Keratinocyte (primary cell): ENCODE results near the gene ANKRD44. TPM values are rescaled to one million over a fixed set of nuclear protein-coding genes. Genes with fewer than 3 reads are reported as not detected.

Source experiments
- DNase-seq: peaks from one replicate; pipeline ENCODE4 v3.0.0-alpha.2; 2011; ENCODE audit warnings: low read depth, missing footprints, low spot score
- FAIRE-seq: peaks from 2 replicates; lab custom pipeline; 2011; peaks lifted over from hg19 to GRCh38; lab: Jason Lieb, UNC
- H2AFZ ChIP-seq: 2 replicates; pipeline ENCODE4 v1.6.0; 2012; ENCODE audit warnings: low read length, control low read depth, inconsistent platforms; ENCODE audit not compliant: control insufficient read depth
- H3K27ac ChIP-seq: 2 replicates; pipeline ENCODE4 v1.5.1; 2011; ENCODE audit warnings: low read length; ENCODE audit not compliant: control insufficient read depth, insufficient read depth
- H3K27me3 ChIP-seq: 3 replicates; pipeline ENCODE4 v1.6.0; 2011; ENCODE audit warnings: low read length; ENCODE audit not compliant: control insufficient read depth, insufficient read depth; ENCODE audit errors: extremely low read depth
- H3K36me3 ChIP-seq, 2 experiments: 2 replicates in 1 of 2; 3 replicates in 1 of 2; pipeline ENCODE4 v1.5.1; 2011; ENCODE audit warnings: low read length in 2 of 2, mild to moderate bottlenecking in 1 of 2; ENCODE audit not compliant: control insufficient read depth in 2 of 2, insufficient read depth in 2 of 2; ENCODE audit errors: extremely low read depth in 1 of 2
- H3K4me1 ChIP-seq: 3 replicates; pipeline ENCODE4 v1.5.1; 2011; ENCODE audit warnings: low read length; ENCODE audit not compliant: control insufficient read depth, insufficient read depth; ENCODE audit errors: extremely low read depth
- H3K4me2 ChIP-seq: 3 replicates; pipeline ENCODE4 v1.6.0; 2011; ENCODE audit warnings: low read depth, low read length; ENCODE audit not compliant: control insufficient read depth, insufficient read depth; ENCODE audit errors: extremely low read depth
- H3K4me3 ChIP-seq, 3 experiments: fragments of 200-600 bp in 1 of 3; sonication (generic) in 1 of 3; 2 replicates in 2 of 3; 3 replicates in 1 of 3; pipeline ENCODE4 v1.5.1; 2011 to 2016; ENCODE audit warnings: low read length in 3 of 3, mild to moderate bottlenecking in 3 of 3, control low read depth in 2 of 3, inconsistent platforms in 1 of 3, low read depth in 1 of 3, mixed read lengths in 1 of 3, mixed run types in 1 of 3, moderate library complexity in 1 of 3; ENCODE audit not compliant: control insufficient read depth in 2 of 3, insufficient read depth in 2 of 3; ENCODE audit errors: extremely low read depth in 1 of 3
- H3K79me2 ChIP-seq: 2 replicates; pipeline ENCODE4 v1.6.0; 2012; ENCODE audit warnings: low read length; ENCODE audit not compliant: control insufficient read depth, insufficient read depth
- H3K9ac ChIP-seq: 3 replicates; pipeline ENCODE4 v1.6.0; 2011; ENCODE audit warnings: low read length; ENCODE audit not compliant: control insufficient read depth, insufficient read depth; ENCODE audit errors: extremely low read depth
- H3K9me1 ChIP-seq: 3 replicates; pipeline ENCODE4 v1.6.0; 2011; ENCODE audit warnings: low read length; ENCODE audit not compliant: control insufficient read depth, insufficient read depth; ENCODE audit errors: extremely low read depth
- H3K9me3 ChIP-seq: 2 replicates; pipeline ENCODE4 v1.5.1; 2012; ENCODE audit warnings: low read depth, low read length; ENCODE audit not compliant: control insufficient read depth
- H4K20me1 ChIP-seq: 3 replicates; pipeline ENCODE4 v1.6.0; 2011; ENCODE audit warnings: low read length; ENCODE audit not compliant: control insufficient read depth, insufficient read depth; ENCODE audit errors: extremely low read depth
- CTCF ChIP-seq, 3 experiments: IDR thresholded peaks in 1 of 3; conservative IDR thresholded peaks in 1 of 3; optimal IDR thresholded peaks in 1 of 3; 2 replicates in 2 of 3; 3 replicates in 1 of 3; pipeline versions ENCODE3 to v1.5.1; 2011; ENCODE audit warnings: low read length in 3 of 3, mild to moderate bottlenecking in 3 of 3, moderate library complexity in 2 of 3, control low read depth in 1 of 3, inconsistent platforms in 1 of 3; ENCODE audit not compliant: insufficient read depth in 2 of 3; ENCODE audit errors: extremely low read depth in 1 of 3
- EZH2 ChIP-seq: IDR thresholded peaks from one replicate; pipeline ENCODE4 v1.6.1; 2012; ENCODE audit warnings: inconsistent platforms, mild to moderate bottlenecking, low read length, moderate library complexity
- dilution Hi-C: fragments of 300-500 bp; cut with MboI; formaldehyde crosslinking; loops from one replicate; pipeline ENCODE4 v1.7.0; 2020; ENCODE audit warnings: low sequenced_read_pairs; ENCODE audit not compliant: extremely low pct_ligation_motif_present
- polyA plus RNA-seq, 5 experiments: library from polyadenylated mRNA; depleted of rRNA in 3 of 5; stranded (reverse) in 3 of 5; stranded (forward) in 1 of 5; unstranded in 1 of 5; fragments of >200 nt; gene quantifications; 1 replicate in 1 of 5; 2 replicates in 3 of 5; 3 replicates in 1 of 5; pipeline versions ENCODE4 v1.2.1 to v1.2.3, GENCODE V29; 2011 to 2012; ENCODE audit warnings: missing spikeins in 2 of 5, low read depth in 1 of 5, low replicate concordance in 1 of 5

The ANKRD44 gene
- polyA plus RNA-seq, 1 donor (not counting 4 experiments of a cell fraction or from before 2014, with no cell fraction given) = 0.35 TPM

GRCh38 chr2:197054437-197054836 is 256.1 kb downstream of the ANKRD44 start:
- no peaks in the 10 kb centered on the region for H3K27me3 ChIP-seq
- no peaks in the 10 kb centered on the region for H3K9me1 ChIP-seq
- no peak overlapping the region for H3K27ac ChIP-seq
- H3K4me2 ChIP-seq = no peak overlapping the region
- no peaks in the 10 kb centered on the region for H3K79me2 ChIP-seq
- H3K36me3 ChIP-seq = no peaks in the 10 kb centered on the region
- H3K9me3 ChIP-seq = no peaks in the 10 kb centered on the region
- FAIRE-seq (no peak), DNase-seq (no peak)
- no peaks in the 10 kb centered on the region for H3K4me1 ChIP-seq
- H2AFZ ChIP-seq = no peak overlapping the region
- dilution Hi-C loops = no loop called here
- no peaks in the 10 kb centered on the region for H4K20me1 ChIP-seq
- H3K4me3 ChIP-seq = no peak overlapping the region
- TF ChIP-seq CTCF (optimal IDR thresholded peaks at IDR 0.05 in 1 of 3, IDR thresholded peaks at IDR 0.05 in 1 of 3, conservative IDR thresholded peaks at IDR 0.05 in 1 of 3; ENCODE audit: extremely low read depth in 1 of 3, insufficient read depth in 2 of 3, low read length in 3 of 3) (no peak), EZH2 (no peak)
- H3K9ac ChIP-seq = no peak overlapping the region

GRCh38 chr2:197052356-197052755 is 258.2 kb downstream of the ANKRD44 start:
- Histone ChIP-seq H3K4me1 (no peaks in the 10 kb centered on the region), H3K9me3 (no peaks in the 10 kb centered on the region), H3K9me1 (no peaks in the 10 kb centered on the region), H3K36me3 (no peaks in the 10 kb centered on the region), H4K20me1 (no peaks in the 10 kb centered on the region), H3K79me2 (no peaks in the 10 kb centered on the region), H3K27me3 (no peaks in the 10 kb centered on the region), H3K9ac (no peak overlapping the region), H2AFZ (no peak overlapping the region), H3K4me2 (no peak overlapping the region), H3K27ac (no peak overlapping the region), H3K4me3 (no peak overlapping the region)
- TF ChIP-seq CTCF (optimal IDR thresholded peaks at IDR 0.05 in 1 of 3, IDR thresholded peaks at IDR 0.05 in 1 of 3, conservative IDR thresholded peaks at IDR 0.05 in 1 of 3; ENCODE audit: extremely low read depth in 1 of 3, insufficient read depth in 2 of 3, low read length in 3 of 3) = no peak
- no peak for TF ChIP-seq EZH2
- DNase-seq (no peak), FAIRE-seq (no peak)
- dilution Hi-C loops = no loop called here
